GM18508 (cell line): ENCODE measurements around the gene AKAP9.
"Not testable (repeated sequence)": the region's sequence is repeated elsewhere in the genome, so short reads cannot be mapped to it uniquely, and the experiment has no call there.

Experiments
- ATAC-seq: cut with Tn5 transposase; IDR thresholded peaks from one replicate; pipeline ENCODE4 v1.9.1; 2021; ENCODE audit warnings: moderate number of reproducible peaks; ENCODE audit not compliant: insufficient read depth, unreplicated experiment

AKAP9 gene

DNA sequence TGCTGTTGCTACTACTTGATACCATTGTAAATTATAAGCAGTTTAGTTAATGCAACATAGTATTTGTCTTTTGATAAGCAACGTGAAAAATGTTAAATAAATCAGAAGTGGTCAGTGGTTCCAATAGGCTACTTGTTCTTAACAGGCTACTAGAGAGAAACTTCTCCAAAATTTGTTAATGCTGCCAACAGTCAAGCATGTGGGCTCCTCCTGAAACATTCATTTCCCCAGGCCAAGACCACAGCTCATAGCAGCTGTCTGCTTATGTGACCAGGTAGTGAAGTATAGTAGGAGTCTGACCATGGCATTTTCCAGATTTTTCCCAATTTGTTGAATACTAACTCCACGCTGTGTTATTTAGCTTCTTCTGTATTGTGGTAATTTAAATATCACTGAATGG, 112.7 kb downstream of the AKAP9 start:
- ATAC-seq, result no peak

DNA sequence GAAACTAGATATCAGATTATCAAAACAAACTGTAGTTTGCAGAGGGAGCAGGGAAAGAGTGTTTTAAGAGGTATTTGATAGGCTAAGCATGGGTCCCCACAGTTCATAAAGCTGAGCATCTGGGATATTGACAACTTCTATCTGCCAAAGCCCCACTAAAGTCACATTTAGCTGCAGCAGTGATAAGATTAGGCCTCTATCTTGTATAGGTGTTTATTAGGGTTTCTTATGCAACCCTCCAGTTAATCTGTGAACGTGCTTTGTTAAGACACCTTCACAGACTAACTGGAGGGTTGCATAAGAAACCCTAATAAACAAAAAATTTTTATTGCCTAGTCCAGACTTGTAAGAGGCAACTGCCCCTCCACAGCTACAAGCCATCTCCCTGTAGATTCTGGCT, 115.6 kb downstream of the AKAP9 start:
- no peak for ATAC-seq

DNA sequence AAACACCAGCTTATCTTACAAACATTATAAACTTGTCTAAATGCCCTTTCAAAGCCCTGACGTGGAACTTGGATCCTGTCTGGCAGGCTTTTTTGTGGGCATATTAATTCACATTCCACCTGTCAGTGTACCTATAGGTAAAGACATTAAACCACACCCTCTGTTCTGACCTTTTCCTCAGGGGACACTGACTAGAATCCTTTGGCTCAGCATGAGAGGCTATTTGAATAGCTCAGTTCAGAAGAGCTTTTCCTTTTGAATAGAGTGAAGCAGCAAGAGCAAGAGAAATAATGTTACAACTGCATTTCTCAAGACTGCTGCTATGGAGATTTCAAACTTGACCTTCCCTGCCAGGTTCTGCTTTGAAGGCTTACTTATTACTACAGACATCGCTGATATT, 116.7 kb downstream of the AKAP9 start:
- no peak for ATAC-seq

DNA sequence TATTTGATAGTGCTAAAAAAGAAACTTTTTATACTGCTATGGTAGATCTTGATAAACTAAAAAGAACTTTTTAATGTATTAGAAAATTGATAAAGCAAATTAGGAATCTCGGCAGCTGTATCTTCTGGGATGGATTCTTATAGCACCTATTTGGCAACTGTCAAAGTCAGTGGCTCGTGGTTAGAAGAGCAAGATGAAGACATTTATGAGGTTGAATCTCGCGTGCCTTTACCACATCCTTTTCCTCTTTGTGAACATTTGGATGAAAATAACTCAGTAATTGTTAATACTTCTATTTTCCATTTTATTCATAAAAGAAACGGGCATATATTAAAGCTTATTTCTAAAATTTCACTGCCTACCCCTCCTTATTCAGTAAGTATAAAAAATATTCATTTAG, 117.4 kb downstream of the AKAP9 start:
- ATAC-seq, result no peak

DNA sequence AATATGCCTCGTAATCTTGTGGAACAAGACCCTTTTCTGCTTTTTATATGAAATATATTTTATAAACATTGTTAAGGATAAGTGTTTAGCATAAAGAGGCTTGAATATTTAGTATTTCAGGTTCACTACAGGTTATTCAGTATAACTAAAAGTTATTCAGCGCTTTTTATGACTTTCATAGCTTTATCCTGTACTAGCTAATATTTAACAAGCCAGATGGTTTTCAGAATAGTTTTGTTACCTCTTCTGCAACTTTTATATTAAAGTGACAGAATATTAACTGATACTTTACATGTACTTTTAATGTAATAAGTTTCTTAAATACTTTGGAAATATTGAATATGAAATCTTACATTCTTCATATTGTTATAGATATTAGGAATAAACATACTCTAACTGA, 118.2 kb downstream of the AKAP9 start:
- no peak for ATAC-seq

DNA sequence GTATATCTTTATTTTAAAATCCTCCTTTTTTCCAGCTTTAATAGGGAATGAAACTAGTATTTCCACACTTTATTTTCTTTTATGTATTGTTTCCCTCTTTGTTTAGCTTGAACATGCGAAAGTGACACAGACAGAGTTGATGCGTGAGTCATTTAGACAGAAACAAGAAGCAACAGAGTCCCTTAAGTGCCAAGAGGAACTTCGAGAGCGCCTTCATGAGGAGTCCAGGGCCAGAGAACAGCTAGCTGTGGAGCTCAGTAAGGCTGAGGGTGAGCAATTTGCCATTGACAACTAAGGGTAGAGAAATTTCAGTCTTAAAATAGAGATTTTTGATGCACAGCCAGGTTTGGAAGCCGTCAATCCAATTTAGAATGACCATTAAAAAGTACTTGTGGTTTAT, 120.5 kb downstream of the AKAP9 start:
- no peak for ATAC-seq

DNA sequence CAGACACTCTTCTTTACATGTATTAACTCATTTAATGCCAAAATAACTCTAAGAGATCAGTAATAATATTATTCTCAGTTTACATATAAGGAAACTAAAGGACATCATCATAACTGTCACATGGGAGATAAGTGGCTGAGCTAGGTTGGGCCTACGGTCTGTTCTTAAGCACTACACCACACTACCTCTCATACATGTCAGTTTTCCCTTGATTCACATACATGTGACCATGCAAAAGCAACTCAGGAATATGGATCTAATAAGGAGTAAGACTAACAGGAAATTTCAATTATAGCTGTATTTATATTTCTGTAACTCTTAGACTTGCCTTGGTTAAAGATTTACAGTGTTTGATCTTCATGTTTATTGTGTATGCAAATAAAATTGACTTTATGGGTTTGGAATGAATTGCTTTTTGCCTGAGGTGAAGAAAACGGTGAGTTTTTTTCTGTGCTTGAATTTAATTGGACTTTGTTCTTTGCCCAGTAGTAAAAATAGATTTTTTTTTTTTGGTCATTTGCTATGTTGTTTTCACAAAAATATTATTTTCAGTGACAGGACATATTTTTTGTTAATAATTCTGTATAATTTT, 123.9 kb downstream of the AKAP9 start:
- no peak for ATAC-seq

DNA sequence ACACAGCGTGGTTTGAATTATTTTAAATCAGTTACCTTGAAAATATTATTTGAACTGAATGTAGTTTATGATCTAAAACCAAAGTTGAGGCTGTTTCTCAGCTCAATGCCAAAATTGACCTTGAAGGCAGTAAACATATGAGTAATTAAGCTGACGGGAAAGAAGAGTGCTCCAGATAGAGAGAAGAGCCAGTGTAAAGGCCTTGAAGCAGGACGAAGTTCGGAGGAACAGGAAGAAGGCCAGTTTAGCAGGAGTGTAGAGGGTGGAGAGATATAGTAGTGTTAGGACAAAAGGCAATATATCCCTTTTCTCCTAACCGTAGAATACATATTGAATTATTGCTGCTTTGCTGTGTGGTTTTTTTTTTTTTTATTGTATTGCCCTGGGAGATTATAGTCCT, 130.4 kb downstream of the AKAP9 start:
- ATAC-seq, result no peak

DNA sequence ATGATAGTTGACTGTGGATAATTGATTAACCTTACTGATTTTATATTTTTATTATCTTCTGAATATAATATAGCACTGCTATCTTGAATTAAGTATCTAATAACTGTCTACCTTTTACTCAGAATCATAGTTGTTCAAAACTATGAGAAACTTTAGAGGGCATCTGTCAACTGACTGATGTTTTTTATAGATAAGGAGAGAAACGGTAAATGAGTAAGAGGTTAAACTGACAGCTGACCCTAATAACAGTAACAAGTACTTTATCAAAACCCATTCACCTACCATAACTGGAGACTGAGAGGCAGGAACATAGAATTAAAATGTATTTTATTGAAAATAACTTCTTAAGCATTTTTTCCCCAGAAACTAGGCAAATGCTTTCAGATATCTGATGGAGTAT, 131.5 kb downstream of the AKAP9 start:
- no peak for ATAC-seq

DNA sequence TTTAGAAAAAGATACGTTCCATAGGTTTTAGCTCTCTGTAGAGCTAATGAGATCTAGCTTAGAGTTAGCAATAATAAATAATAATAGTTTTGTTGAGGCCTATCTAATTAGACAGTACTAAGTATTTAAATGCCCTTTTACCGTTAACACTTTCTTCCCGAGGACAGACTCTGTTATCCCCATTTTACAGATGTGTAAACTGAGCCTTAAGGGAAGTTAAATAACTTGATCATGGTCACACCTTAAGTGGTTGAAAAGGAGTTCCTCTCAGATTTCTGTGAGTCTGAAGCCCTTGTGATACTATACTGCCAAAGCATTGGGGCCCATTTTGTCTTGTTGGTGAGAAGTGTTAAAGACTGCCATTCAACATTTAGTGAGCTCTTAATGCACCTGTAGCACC, 132.0 kb downstream of the AKAP9 start:
- ATAC-seq, result no peak

DNA sequence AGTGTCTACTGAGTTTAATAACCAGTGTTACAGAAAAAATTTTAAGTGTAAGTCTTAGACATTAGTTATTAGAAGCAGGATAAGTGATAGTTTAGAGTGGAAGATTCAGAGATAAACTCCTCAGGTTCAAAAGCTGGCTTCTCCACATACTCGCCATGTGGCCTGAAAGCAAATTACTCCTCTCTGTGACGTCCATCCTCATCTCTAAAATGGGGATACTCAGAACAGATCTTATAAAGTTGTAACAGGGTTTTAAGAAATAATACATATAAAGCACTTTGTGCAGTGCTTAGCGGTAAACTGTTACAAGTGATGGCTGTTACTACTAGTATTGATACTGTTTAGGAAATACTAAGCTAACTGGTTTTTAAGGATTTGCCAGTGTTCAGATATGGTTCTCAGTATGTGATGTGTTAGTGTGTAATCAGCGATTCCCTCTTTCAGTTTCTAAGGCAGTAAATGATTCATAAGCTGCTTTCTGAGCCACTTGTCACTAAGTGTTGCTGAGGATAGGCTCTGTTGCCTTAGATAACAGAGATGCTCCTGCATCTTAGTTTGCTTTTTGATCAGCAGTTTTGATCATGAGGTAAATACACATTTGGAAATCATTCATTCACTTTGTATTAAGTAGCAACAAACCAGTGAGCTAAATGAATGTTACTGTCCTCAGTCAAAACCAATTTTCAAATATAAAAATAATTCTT, 134.9 kb downstream of the AKAP9 start:
- ATAC-seq, result peak; percentile 85

DNA sequence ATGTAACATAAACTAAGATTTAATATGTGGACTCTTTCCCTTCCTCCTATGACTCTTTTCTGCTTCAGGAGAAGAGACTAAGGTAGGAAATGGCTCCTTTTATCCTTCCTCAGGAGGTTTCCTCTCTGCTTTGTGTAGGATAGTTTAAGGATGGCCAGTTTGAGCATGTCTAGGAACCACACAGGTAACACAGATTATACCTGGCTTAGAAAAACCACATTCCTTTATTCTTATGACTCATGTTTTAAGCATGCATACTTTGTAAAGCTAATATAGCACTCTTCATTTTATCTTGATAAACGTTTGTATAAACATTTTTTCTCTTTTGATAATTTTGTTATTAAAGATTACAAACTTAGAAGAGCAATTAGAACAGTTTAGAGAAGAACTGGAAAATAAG, 135.8 kb downstream of the AKAP9 start:
- ATAC-seq, result no peak

DNA sequence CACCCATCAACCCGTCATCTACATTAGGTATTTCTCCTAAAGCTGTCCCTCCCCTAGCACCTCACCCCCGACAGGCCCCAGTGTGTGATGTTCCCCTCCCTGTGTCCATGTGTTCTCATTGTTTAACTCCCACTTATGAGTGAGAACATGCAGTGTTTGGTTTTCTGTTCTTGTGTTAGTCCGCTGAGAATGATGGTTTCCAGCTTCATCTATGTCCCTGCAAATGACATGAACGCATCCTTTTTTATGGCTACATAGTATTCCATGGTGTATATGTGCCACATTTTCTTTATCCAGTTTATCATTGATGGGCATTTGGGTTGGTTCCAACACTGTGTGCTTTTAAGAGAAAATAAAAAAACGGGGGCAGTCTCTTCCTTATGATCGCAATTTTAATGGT, 143.3 kb downstream of the AKAP9 start:
- not testable (repeated sequence) for ATAC-seq

DNA sequence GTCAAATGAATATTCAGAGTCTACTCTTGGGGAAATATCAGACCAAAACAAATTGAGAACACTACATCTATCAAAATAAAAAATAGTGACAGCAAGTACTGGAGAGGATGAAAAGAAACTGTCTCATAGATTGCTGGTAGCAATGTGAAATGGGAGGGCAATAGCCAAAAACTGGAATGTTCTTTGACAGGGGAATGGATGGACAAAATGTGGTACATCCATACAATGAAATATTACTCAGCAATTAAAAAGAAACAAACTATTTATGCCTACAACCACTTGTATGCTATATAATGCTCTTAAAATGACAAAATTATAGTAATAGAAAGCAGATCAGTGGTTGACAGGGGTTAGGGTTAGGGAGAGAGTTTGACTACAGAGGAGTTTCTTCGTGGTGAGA, 147.6 kb downstream of the AKAP9 start:
- no peak for ATAC-seq

DNA sequence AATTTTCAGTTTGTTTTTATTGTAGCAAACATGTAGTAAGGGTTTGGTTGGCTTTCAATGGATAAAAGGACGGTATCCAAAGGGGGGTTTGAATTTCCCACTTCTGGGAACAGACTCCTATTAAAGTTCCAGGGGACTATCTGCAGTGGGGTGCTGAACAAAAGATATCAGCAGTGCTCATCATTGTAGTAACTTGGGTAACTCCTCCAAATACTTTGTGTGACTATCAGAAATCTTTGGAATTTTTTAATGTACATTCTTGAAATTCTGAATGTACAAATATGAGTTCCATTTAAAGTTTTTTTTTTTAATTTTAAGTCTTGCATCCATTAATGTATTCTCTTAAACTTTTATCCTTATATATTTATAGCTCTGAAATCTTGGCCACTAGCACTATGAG, 151.5 kb downstream of the AKAP9 start:
- ATAC-seq, result no peak

DNA sequence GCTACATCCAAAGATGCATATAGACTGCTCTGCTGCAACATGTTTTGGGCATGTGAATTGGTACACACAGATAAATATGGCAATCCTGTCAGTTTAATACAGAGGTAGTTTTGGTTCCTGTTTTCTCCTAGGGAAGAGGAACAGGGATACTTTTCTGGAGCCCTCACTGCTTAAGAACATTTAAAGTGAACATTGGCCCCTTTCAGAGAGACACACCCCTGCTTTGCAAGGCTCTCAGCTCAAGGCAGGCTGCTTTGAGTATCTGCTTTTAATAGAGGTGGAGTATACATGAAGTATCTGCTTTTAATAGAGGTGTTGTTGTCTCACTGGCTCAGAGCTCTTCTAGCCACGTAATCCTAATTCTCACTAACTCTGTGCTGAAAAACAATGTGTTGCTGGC, 154.7 kb downstream of the AKAP9 start:
- ATAC-seq, result no peak

DNA sequence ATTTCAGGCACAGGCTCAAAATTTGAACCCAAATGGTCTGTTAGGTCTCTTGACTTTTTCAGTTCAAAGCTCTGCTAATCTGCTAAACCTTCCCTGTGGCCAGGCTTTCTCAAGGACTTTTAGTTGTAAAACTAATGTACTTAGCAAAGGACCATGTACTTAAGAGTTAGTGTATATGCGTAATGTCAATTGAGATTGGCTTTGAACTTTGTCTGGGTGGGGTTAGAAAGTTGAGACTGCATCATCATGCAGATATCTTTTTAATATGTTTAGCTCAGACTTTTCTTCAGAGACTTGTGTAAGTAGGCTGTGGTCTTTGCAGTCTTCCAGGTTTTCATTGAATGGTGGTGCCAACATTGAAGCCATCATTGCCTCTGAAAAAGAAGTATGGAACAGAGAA, 159.9 kb downstream of the AKAP9 start:
- ATAC-seq, result no peak

DNA sequence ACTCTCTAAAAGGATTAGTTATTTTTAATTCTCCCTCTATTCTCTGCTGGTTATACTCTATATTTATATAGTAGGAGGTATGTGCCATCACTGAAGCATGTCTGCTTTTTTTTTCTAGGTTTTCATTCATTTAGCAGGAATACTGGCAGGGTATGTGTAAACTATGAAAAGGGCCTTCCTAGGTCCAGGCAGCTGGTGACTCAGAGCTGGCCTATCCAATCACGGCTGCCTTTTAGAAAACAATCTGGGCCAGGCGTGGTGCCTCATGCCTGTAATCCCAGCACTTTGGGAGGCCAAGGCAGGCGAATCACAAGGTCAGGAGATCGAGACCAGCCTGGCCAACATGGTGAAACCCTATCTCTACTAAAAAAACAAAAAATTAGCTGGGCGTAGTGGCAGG, 162.2 kb downstream of the AKAP9 start:
- ATAC-seq, result not testable (repeated sequence)

DNA sequence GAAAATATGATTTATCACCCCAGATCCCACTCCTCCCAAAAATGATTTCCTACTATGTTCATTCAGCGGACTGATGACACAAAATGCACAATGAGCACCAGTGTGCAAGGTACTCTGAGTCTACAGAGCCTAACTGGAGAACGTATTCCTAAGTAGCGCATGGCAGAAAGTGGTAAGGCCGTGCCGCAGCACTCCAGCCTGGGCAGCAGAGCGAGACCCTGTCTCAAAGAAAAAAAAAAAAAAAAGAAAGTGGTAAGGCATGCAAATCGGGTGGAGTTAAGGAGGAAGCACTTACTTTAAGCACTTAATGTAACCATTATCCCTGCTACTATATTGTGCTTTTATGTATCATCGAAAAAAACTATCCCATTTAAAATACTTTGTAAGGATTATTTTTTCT, 168.2 kb downstream of the AKAP9 start:
- ATAC-seq, result no peak

DNA sequence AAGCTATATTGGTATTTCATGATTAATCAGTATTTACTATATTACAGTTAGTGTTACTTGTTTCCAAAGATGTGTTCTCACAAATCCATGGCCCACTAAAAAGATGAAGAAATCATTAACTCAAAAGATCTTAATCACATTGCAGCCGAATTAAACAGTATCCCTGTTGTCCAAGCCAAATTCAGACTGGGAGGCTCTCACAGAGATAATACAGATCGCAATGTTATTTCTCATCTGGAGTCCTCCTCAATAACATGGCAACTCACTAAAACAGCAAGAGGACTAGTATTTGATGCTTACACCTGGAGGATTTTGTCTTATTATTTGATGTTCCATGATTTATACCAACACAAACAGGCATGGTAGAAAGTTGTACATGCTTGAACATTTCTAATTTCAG, 170.2 kb downstream of the AKAP9 start:
- ATAC-seq, result no peak

DNA sequence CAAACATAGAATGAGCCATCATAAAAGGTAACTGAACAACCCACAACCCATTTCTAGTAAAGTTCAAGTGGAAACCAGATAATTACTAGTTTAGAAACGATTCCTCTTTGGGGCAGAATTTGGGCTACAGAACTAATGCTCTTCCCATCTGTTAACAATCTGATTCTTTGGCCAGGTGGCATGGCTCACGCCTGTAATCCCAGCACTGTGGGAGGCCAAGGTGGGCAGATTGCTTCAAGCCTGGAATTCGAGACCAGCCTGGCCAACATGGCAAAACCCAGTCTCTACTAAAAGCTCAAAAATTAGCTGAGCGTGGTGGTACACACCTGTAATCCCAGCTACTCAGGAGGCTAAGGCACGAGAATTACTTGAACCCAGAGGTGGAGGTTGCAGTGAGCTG, 175.2 kb downstream of the AKAP9 start:
- ATAC-seq, result no peak

DNA sequence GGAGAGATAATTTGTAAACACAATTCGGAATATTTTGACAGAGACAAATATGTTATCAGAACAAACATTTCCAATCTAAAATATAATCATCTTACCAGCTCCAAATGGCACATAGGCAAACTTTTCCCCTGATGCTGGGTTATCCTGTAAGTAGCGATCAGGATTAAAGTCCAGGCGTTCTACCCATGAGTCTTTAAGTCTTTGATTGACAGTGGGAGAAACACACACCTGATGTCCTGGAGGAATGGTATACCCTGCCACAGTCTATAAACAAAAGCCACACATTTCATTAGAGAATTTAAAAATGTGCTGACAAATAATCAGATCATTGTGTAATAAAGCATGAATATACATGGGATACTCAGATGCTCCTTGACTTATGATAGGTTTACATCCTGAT, 176.3 kb downstream of the AKAP9 start:
- ATAC-seq, result no peak
